IPS-20b (cell line): Measurements from ENCODE around the gene AKT1.

Experiments used
- H3K27ac ChIP-seq: one replicate; pipeline ENCODE4 v1.5.1; 2013; ENCODE audit warnings: low read length
- H3K27me3 ChIP-seq: 2 replicates; pipeline ENCODE4 v1.6.1; 2013; ENCODE audit warnings: mild to moderate bottlenecking, low read length, inconsistent platforms; ENCODE audit not compliant: insufficient read depth
- H3K36me3 ChIP-seq: 2 replicates; pipeline ENCODE4 v1.6.1; 2013; ENCODE audit warnings: low read depth, mild to moderate bottlenecking, inconsistent platforms, low read length, moderate library complexity; ENCODE audit not compliant: insufficient read depth
- H3K4me1 ChIP-seq: 2 replicates; pipeline ENCODE4 v1.6.1; 2013; ENCODE audit warnings: mild to moderate bottlenecking, control low read depth, inconsistent platforms, low read length, moderate library complexity; ENCODE audit not compliant: insufficient read depth
- H3K4me3 ChIP-seq: 2 replicates; pipeline ENCODE4 v1.5.1; 2013; ENCODE audit warnings: mild to moderate bottlenecking, low read length, inconsistent platforms
- H3K9ac ChIP-seq: 2 replicates; pipeline ENCODE4 v1.6.1; 2013; ENCODE audit warnings: low read depth, mild to moderate bottlenecking, inconsistent platforms, low read length, moderate library complexity
- H3K9me3 ChIP-seq: 2 replicates; pipeline ENCODE4 v1.6.1; 2013; ENCODE audit warnings: mild to moderate bottlenecking, low read depth, low read length, inconsistent platforms; ENCODE audit not compliant: insufficient read depth

Gene AKT1

DNA sequence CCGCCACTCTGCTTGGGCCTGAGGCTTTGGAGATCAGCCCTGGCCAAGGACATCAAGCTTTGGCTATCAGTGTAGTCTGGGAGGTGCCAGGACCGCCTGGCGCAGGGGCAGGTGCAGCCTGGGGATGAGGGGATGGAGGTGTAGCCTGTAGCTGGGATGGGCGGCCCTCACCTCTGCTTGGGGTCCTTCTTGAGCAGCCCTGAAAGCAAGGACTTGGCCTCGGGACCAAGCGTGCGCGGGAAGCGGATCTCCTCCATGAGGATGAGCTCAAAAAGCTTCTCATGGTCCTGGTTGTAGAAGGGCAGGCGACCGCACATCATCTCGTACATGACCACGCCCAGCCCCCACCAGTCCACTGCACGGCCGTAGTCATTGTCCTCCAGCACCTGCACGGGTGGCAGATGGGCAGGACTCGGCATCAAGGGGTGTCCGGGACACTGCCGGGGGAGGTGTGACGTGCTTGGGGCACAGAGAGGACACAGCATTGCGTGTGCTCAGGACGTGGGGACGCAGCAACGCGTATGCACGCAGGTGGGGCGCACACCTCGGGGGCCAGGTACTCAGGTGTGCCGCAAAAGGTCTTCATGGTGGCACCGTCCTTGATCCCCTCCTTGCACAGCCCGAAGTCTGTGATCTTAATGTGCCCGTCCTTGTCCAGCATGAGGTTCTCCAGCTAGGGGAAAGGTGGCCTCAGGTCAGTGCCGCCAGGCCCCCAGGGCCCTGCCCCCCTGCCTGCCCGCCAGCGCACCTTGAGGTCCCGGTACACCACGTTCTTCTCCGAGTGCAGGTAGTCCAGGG lies 22.6 kb downstream of the AKT1 start:
- H3K36me3 ChIP-seq = peaks cover 27% of the 10 kb centered on the region
- no peak overlapping the region for H3K27ac ChIP-seq
- H3K9ac ChIP-seq = no peak overlapping the region
- H3K4me1 ChIP-seq = no peaks in the 10 kb centered on the region; the same call in 1 of the 2 replicates
- no peak overlapping the region for H3K4me3 ChIP-seq
- H3K9me3 ChIP-seq = peaks cover 7% of the 10 kb centered on the region
- H3K27me3 ChIP-seq = no peaks in the 10 kb centered on the region

DNA sequence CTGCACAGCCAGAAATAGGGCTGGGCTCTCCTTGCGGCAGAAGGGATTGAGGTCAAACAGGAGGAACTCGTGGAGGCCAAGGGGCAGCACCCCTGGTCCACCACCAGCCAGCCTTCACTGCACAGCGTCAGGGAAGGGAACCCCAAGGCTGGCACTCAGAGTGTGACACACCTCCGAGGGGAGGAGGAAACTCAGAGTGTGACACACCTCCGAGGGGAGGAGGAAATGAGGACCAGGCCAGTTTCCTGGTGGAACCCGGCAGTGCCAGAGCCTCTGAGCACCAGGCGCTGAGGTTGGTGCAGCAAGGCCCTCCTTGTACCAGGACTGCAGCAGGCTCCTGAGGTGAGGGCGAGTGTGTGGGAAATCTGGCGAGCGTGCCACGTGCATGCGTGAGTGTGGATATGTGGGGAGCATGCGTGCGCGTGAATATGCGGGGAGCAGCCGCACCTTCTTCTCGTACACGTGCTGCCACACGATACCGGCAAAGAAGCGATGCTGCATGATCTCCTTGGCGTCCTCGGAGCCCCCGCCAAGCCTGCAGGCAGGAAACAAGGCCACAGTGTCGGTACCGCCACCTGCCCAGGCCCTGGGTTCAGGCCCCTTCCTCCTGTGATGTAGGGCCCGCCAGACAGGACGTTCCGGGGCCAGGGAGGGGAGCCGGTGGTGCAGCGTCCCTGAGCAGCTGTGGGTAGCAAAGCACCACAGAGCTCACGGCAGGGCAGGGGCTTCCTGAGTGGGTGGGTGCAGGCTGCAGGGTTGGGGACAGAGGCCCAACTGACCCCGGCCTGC lies 23.4 kb downstream of the AKT1 start:
- Histone ChIP-seq H3K4me3 (no peak overlapping the region), H3K27me3 (no peaks in the 10 kb centered on the region), H3K27ac (no peak overlapping the region), H3K9ac (no peak overlapping the region), H3K4me1 (no peaks in the 10 kb centered on the region; the same call in 1 of the 2 replicates), H3K36me3 (peaks cover 27% of the 10 kb centered on the region), H3K9me3 (peaks cover 7% of the 10 kb centered on the region)

DNA sequence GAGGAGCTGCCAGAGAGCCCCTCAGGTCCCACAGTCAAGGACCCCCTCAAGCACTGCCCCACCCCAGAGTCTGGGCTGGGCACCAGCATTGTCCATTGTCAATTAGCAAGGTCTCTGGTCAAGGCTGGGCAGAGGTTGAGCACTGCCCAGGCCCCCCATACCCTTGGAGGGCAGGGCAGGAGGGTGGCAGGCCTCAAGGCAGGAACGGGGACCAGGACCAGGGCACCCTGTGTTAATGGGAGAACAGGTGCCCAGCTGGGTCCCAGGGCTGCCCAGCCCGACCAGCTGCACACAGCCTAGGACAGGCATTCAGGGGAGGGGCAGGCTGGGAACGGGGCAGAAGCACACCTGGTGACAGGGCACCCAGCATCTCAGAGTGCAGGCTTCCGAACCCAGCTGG lies 24.2 kb downstream of the AKT1 start:
- H3K4me3 ChIP-seq = no peak overlapping the region
- no peak overlapping the region for H3K27ac ChIP-seq
- peaks cover 7% of the 10 kb centered on the region for H3K9me3 ChIP-seq
- H3K4me1 ChIP-seq = no peaks in the 10 kb centered on the region; the same call in 1 of the 2 replicates
- no peaks in the 10 kb centered on the region for H3K27me3 ChIP-seq
- no peak overlapping the region for H3K9ac ChIP-seq
- H3K36me3 ChIP-seq = peaks cover 27% of the 10 kb centered on the region

DNA sequence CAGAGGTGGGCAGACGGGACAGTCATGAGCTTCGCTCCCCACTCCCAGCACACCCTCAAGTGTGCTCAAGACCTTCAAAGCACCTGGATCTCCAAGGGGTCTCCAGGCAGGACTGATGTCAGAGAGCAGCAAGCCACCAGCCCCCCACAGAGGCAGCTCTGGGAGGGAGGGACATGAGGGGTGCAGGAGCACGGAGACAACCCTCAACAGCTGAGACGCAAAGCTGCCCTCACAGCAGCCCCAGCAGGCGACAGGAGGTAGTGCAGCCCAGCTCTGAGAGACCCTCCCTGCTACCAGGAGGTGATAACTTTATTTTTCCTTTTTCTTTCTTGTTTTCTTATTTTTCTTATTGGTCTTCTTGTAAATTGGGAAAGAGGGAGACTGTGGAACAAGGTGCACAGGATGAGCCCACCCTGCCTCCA lies 24.7 kb downstream of the AKT1 start:
- Histone ChIP-seq H3K9me3 (peaks cover 7% of the 10 kb centered on the region), H3K27ac (no peak overlapping the region), H3K36me3 (peaks cover 27% of the 10 kb centered on the region), H3K4me1 (no peaks in the 10 kb centered on the region; the same call in 1 of the 2 replicates), H3K27me3 (no peaks in the 10 kb centered on the region), H3K4me3 (no peak overlapping the region), H3K9ac (no peak overlapping the region)

DNA sequence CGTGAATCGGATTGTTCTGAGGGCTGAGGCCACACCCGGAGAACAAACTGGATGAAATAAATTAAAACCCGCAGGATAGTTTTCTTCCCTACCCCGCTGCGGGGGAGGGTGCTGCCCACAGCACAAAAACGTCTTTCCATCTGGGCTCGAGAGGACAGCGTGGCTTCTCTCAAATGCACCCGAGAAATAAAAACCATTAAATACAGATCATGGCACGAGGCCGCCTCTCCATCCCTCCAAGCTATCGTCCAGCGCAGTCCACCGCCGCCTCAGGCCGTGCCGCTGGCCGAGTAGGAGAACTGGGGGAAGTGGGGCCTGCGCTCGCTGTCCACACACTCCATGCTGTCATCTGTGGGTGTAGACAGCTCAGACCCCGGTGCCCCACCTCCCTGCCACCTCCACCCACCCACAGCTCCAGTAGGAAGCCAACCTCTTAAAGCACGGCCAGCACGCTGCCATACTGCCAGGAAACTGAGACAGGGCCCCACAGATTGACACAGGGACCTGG lies 25.4 kb downstream of the AKT1 start:
- Histone ChIP-seq H3K9me3 (peaks cover 7% of the 10 kb centered on the region), H3K4me3 (no peak overlapping the region), H3K27me3 (no peaks in the 10 kb centered on the region), H3K9ac (no peak overlapping the region), H3K4me1 (no peaks in the 10 kb centered on the region; the same call in 1 of the 2 replicates), H3K27ac (no peak overlapping the region), H3K36me3 (peaks cover 27% of the 10 kb centered on the region)

DNA sequence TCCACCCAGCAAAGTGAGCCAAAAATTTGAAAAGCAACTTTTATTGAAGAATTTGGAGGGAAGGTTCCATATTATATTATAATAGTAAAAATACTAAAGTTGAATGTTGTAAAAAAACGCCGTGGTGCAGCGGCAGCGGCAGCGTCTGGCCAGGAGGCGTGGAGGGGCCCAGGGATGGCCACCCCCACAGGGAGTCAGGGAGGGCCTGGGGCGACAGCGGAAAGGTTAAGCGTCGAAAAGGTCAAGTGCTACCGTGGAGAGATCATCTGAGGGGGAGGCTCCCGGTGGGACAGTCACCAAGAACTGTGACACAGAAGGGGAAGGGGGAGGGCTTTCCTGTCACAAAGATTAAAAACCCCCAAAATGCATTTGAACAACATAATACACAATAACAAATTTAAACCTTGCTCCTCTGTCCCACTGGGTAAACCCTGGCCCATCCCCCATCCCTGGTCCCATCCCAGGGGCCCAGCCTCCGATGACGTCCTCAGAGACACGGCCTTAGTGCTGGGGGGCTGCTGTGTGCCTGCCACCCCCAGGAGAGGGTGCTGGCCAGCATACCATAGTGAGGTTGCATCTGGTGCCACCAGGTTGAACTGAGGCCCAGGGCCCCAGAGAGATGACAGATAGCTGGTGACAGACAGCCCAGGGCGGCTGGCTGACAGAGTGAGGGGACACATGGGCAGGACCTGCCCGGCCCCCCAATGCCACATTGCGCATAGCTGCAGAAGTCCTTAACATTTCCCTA lies 26.1 kb downstream of the AKT1 start:
- H3K9ac ChIP-seq = no peak overlapping the region

DNA sequence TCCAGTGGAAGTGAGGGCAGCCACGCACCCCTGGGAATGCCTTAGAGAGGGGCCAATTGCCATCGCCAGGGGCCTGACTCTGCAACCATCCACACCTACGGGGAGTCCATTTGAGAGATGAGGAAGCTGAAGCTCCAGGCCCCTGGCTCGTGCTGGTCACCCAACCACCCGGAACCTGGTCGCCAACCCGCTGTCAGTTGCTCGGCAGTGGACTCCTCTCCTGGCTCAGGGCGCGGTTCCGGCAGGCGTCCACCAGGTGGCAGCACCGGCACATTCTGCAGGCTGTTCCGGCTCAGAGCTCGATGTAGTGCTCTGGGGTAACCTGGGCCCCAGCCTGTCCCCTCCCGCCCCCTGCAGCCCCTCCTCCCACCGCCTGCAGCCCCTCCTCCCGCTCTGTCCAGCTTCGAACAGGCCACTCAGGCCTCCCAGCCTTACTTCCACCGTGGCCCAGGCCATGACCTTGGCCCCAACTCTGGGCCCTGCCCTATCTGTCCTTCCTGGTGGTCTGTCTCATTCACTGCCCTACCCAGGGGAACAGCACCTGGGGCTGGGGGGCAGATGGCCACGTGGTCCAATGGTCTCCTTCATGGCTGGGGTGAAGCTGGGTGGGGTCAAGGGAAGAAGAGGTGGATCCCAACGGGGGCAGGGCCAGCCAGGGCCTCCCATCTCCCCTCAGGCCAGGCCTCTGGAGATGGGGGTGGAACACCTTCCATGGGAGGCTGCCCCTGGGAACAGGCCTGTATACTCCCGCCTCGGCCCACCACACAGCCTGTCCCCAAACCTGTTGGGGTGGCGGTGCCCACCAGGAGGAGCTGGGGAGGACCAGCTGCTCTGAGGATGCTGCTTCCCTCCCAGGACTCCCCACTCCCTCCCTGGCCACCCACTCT lies 26.9 kb downstream of the AKT1 start:
- peaks cover 27% of the 10 kb centered on the region for H3K36me3 ChIP-seq
- no peaks in the 10 kb centered on the region for H3K27me3 ChIP-seq
- H3K4me1 ChIP-seq = no peaks in the 10 kb centered on the region; the same call in 1 of the 2 replicates
- peak overlapping the region; percentile 59; the same call in 1 of the 2 replicates for H3K9ac ChIP-seq
- peaks cover 7% of the 10 kb centered on the region for H3K9me3 ChIP-seq
- H3K4me3 ChIP-seq = peak overlapping the region; percentile 34; the same call in 1 of the 2 replicates
- H3K27ac ChIP-seq = peak overlapping the region; percentile 48

More for the DNA sequence above, 26.1 kb downstream of the AKT1 start:
- H3K27me3 ChIP-seq = no peaks in the 10 kb centered on the region
- H3K4me3 ChIP-seq = no peak overlapping the region
- H3K27ac ChIP-seq = no peak overlapping the region
- H3K9me3 ChIP-seq = peaks cover 7% of the 10 kb centered on the region
- H3K4me1 ChIP-seq = no peaks in the 10 kb centered on the region; the same call in 1 of the 2 replicates
- H3K36me3 ChIP-seq = peaks cover 27% of the 10 kb centered on the region

DNA sequence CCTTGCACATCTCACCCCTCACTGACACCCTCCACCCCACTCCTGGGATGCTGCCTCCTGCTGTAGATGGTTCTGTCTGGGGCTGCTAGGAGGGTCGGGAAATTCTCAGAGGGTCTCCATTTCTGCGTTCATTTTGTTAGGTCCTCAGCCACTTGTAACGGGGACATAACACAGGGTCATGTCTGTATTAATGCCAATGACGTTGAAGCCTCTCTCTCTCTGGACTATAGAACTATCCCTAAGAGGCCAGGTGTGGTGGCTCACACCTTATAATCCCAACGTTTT lies 28.0 kb downstream of the AKT1 start:
- H3K9ac ChIP-seq = no peak overlapping the region

DNA sequence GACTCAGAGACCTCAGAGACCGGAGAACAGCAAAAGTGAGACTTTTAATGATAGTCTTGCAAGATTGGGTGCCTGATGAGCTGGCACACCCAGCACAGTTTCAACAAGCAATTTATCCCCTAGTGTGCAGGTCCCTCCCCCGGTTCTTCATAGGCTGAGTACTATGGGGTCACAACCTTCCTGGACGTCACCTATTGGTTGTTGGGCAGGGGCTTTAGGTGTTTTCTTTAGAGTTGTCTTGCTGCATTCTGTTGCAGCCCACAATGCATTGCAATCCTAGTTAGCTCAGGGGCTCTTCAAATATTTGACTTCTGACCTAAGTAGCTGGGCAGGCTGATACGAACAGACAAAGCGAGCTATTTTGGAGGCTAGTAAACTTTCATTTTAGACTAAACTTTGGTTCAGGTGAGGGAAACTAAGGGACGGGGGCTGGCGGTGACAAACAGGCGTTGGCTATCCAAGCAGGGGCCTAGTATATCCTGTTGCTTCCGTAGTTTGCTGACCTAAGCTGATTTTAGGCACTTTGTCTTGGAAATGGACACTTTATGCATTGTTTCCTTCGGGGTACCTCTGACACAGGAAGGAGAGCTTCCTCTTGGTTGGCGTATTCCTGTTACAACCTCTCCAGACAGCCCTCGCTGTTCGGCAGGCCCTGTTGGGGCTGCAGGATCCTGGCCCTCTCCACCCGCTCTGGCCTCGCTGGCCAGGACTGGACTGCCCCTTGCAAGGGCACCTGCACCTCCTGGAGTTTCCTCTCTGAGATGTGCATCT lies 28.5 kb downstream of the AKT1 start:
- H3K9me3 ChIP-seq = peaks cover 7% of the 10 kb centered on the region
- H3K4me3 ChIP-seq = peak overlapping the region; percentile 2; the same call in 1 of the 2 replicates
- no peak overlapping the region for H3K27ac ChIP-seq
- H3K27me3 ChIP-seq = no peaks in the 10 kb centered on the region
- H3K9ac ChIP-seq = no peak overlapping the region
- H3K4me1 ChIP-seq = no peaks in the 10 kb centered on the region; the same call in 1 of the 2 replicates
- peaks cover 16% of the 10 kb centered on the region for H3K36me3 ChIP-seq

More for the DNA sequence above, 28.0 kb downstream of the AKT1 start:
- H3K4me3 ChIP-seq = no peak overlapping the region
- no peaks in the 10 kb centered on the region; the same call in 1 of the 2 replicates for H3K4me1 ChIP-seq
- H3K9me3 ChIP-seq = peaks cover 7% of the 10 kb centered on the region
- peaks cover 20% of the 10 kb centered on the region for H3K36me3 ChIP-seq
- H3K27me3 ChIP-seq = no peaks in the 10 kb centered on the region
- no peak overlapping the region for H3K27ac ChIP-seq

DNA sequence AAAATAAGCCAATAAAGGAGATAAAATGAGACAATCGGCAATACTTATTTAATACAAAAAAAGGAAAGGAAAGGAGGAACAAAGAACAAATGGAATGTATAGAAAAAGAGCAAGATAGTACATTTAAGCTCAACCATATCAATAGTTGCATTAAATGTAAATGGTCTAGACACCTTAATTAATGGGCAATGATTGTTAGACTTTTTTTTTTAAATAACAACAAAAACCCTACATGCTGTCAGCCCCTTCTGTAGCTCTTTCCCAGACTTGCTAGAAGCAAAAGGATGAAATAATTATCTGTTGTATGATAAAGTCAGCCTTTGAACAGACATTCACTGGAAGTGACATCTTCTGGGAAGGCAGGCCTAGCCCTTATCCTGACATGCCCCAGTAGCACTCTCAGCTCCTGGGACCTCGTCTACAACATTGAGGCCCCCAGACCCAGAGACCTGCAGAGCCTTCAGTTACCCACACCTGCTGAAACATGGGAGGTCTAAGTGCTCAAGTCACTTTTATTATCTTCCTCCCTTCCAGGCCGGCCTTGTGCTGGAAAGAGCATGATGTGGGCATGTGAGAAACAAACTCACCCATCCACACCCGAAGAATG lies 29.2 kb downstream of the AKT1 start:
- H3K4me1 ChIP-seq = no peaks in the 10 kb centered on the region; the same call in 1 of the 2 replicates
- no peak overlapping the region for H3K27ac ChIP-seq
- H3K27me3 ChIP-seq = no peaks in the 10 kb centered on the region
- H3K36me3 ChIP-seq = peaks cover 15% of the 10 kb centered on the region
- H3K4me3 ChIP-seq = peak overlapping the region; percentile 2; the same call in 1 of the 2 replicates
- H3K9me3 ChIP-seq = peaks cover 5% of the 10 kb centered on the region
- no peak overlapping the region for H3K9ac ChIP-seq
